IMR-90 (cell line): ENCODE data around the gene PDGFD. TPM values are rescaled to one million over a fixed set of nuclear protein-coding genes. Genes with fewer than 3 reads are reported as not detected.
A peak's percentile ranks its signal among the peaks of the same experiment; 100 is the strongest.

Experiments used
- ATAC-seq: fragments of 200-7000 bp; cut with Tn5 transposase; 2 replicates; pipeline ENCODE4 v1.9.1; 2020; ENCODE audit warnings: low read depth, mild to moderate bottlenecking, moderate library complexity
- BruUV-seq: library from RNA; stranded (reverse); fragments of 400-500 nt; replicated peaks from 2 replicates; lab custom pipeline; 2021; lab: Mats Ljungman, UMichigan
- CTCF ChIA-PET: fragments of 300-600 bp; formaldehyde crosslinking; extraction: SDS; loops from one replicate; lab custom pipeline; 2021; ENCODE audit warnings: antibody characterized with exemption; lab: Yijun Ruan, JAX
- POLR2A ChIA-PET: fragments of 300-600 bp; sonication (Branson Sonifier 250); formaldehyde crosslinking; loops from one replicate; lab custom pipeline; 2022; ENCODE audit warnings: antibody characterized with exemption; ENCODE audit not compliant: unreplicated experiment; lab: Charles Lee
- DNase-seq: peaks from one replicate; pipeline ENCODE4 v3.0.0; 2013
- H2AFZ ChIP-seq: replicated peaks from 2 replicates; pipeline ENCODE3; 2013; ENCODE audit warnings: low read length, mild to moderate bottlenecking; ENCODE audit not compliant: poor library complexity
- H2AK5ac ChIP-seq: 2 replicates; pipeline ENCODE4 v1.6.1; 2013; ENCODE audit warnings: low read depth, low read length, inconsistent platforms
- H2AK9ac ChIP-seq: replicated peaks from 2 replicates; pipeline ENCODE3; 2013; ENCODE audit warnings: mild to moderate bottlenecking, low read depth, low read length, moderate library complexity; ENCODE audit not compliant: poor library complexity
- H2BK120ac ChIP-seq: 2 replicates; pipeline ENCODE4 v1.6.1; 2013; ENCODE audit warnings: low read depth, low read length, inconsistent platforms
- H2BK15ac ChIP-seq: 3 replicates; pipeline ENCODE4 v1.6.1; 2013; ENCODE audit warnings: low read depth, low read length, inconsistent platforms
- H2BK20ac ChIP-seq: 2 replicates; pipeline ENCODE4 v1.6.1; 2013; ENCODE audit warnings: low read depth, mild to moderate bottlenecking, inconsistent platforms, low read length, moderate library complexity
- H2BK5ac ChIP-seq: 2 replicates; pipeline ENCODE4 v1.6.1; 2013; ENCODE audit warnings: mild to moderate bottlenecking, low read depth, low read length, inconsistent platforms; ENCODE audit not compliant: poor library complexity, severe bottlenecking
- H3K14ac ChIP-seq: replicated peaks from 2 replicates; pipeline ENCODE4 v1.6.1; 2013; ENCODE audit warnings: low read depth, low read length, inconsistent platforms
- H3K18ac ChIP-seq: 2 replicates; pipeline ENCODE4 v1.6.1; 2013; ENCODE audit warnings: low read depth, low read length, control low read depth
- H3K23ac ChIP-seq: 2 replicates; pipeline ENCODE4 v1.6.1; 2013; ENCODE audit warnings: low read depth, low read length, inconsistent platforms
- H3K27ac ChIP-seq: 2 replicates; pipeline ENCODE4 v1.5.1; 2013; ENCODE audit warnings: mild to moderate bottlenecking, control low read depth, low read length; ENCODE audit not compliant: insufficient read depth
- H3K27me3 ChIP-seq: 2 replicates; pipeline ENCODE4 v1.6.1; 2013; ENCODE audit warnings: low read length; ENCODE audit not compliant: control insufficient read depth, insufficient read depth
- H3K36me3 ChIP-seq: 2 replicates; pipeline ENCODE4 v1.6.1; 2013; ENCODE audit warnings: low read length, mixed read lengths; ENCODE audit not compliant: control insufficient read depth, insufficient read depth
- H3K4ac ChIP-seq: 2 replicates; pipeline ENCODE4 v1.6.1; 2013; ENCODE audit warnings: low read depth, low read length, inconsistent platforms
- H3K4me1 ChIP-seq: 2 replicates; pipeline ENCODE4 v1.6.1; 2013; ENCODE audit warnings: low read length, mixed read lengths; ENCODE audit not compliant: control insufficient read depth, insufficient read depth
- H3K4me2 ChIP-seq: 2 replicates; pipeline ENCODE4 v1.6.1; 2013; ENCODE audit warnings: low read depth, mild to moderate bottlenecking, control low read depth, low read length, moderate library complexity
- H3K4me3 ChIP-seq: 2 replicates; pipeline ENCODE4 v1.5.1; 2013; ENCODE audit warnings: low read depth, mild to moderate bottlenecking, control low read depth, low read length, moderate library complexity; ENCODE audit not compliant: insufficient read depth
- H3K56ac ChIP-seq: 2 replicates; pipeline ENCODE4 v1.6.1; 2013; ENCODE audit warnings: low read length, inconsistent platforms; ENCODE audit not compliant: insufficient read depth; ENCODE audit errors: extremely low read depth
- H3K79me1 ChIP-seq, 2 experiments: 2 replicates each; pipeline ENCODE4 v1.6.1; 2013; ENCODE audit warnings: low read length in 2 of 2, inconsistent platforms in 1 of 2, low read depth in 1 of 2
- H3K9ac ChIP-seq: 2 replicates; pipeline ENCODE4 v1.6.1; 2013; ENCODE audit warnings: low read depth, low read length, control low read depth
- H3K9me1 ChIP-seq: 2 replicates; pipeline ENCODE4 v1.6.1; 2013; ENCODE audit warnings: low read length, inconsistent platforms; ENCODE audit not compliant: insufficient read depth
- H3K9me3 ChIP-seq: 2 replicates; pipeline ENCODE4 v1.6.1; 2013; ENCODE audit warnings: low read length; ENCODE audit not compliant: control insufficient read depth, insufficient read depth
- H4K20me1 ChIP-seq: 2 replicates; pipeline ENCODE4 v1.6.1; 2013; ENCODE audit warnings: low read length, inconsistent platforms; ENCODE audit not compliant: insufficient read depth
- H4K5ac ChIP-seq: 2 replicates; pipeline ENCODE4 v1.6.1; 2013; ENCODE audit warnings: mild to moderate bottlenecking, low read depth, low read length, control low read depth
- H4K8ac ChIP-seq, 2 experiments: 2 replicates each; pipeline ENCODE4 v1.6.1; 2013; ENCODE audit warnings: low read depth in 2 of 2, low read length in 2 of 2, control low read depth in 1 of 2, inconsistent platforms in 1 of 2
- H4K91ac ChIP-seq: 2 replicates; pipeline ENCODE4 v1.6.1; 2013; ENCODE audit warnings: low read depth, low read length, inconsistent platforms; ENCODE audit not compliant: insufficient read depth
- CEBPB ChIP-seq: IDR thresholded peaks from 2 replicates; pipeline ENCODE4 v1.6.1; 2012; ENCODE audit warnings: low read depth, low read length, improper control_type of control experiment
- CHD1 ChIP-seq: IDR thresholded peaks from 2 replicates; pipeline ENCODE4 v1.6.1; 2012; ENCODE audit warnings: low read depth, low read length, improper control_type of control experiment
- FOS ChIP-seq: fragments of 150-350 bp; IDR thresholded peaks from 2 replicates; pipeline ENCODE4 v1.6.1; 2016; ENCODE audit warnings: low read depth, low read length
- MAFK ChIP-seq: IDR thresholded peaks from 2 replicates; pipeline ENCODE4 v1.6.1; 2012; ENCODE audit warnings: low read depth, low read length, improper control_type of control experiment
- NFE2L2 ChIP-seq: fragments of 150-350 bp; IDR thresholded peaks from 2 replicates; pipeline ENCODE4 v1.6.1; 2016; ENCODE audit warnings: low read depth, mild to moderate bottlenecking, low read length
- SMC3 ChIP-seq: fragments of 150-350 bp; IDR thresholded peaks from 2 replicates; pipeline ENCODE4 v1.6.1; 2016; ENCODE audit warnings: low read depth, mild to moderate bottlenecking, antibody characterized with exemption, low read length, moderate library complexity
- dilution Hi-C: fragments of 300-500 bp; cut with HindIII; formaldehyde crosslinking; loops from one replicate; pipeline ENCODE4 v1.14.3; 2018; ENCODE audit warnings: low sequenced_read_pairs; ENCODE audit not compliant: unreplicated experiment
- in situ Hi-C: fragments of 300-500 bp; cut with MboI; formaldehyde crosslinking; loops from 3 replicates; pipeline ENCODE4 v1.14.3; 2019; ENCODE audit warnings: low sequenced_read_pairs, inconsistent platforms, mixed read lengths
- intact Hi-C: fragments of 100-400 bp; cut with micrococcal nuclease; formaldehyde crosslinking; loops from 2 replicates; pipeline ENCODE4 v1.10.0; 2022
- polyA plus RNA-seq, 3 experiments: library from polyadenylated mRNA; depleted of rRNA; stranded (reverse); fragments of >200 nt; gene quantifications; 2 replicates each; pipeline ENCODE4 v1.2.3, GENCODE V29; 2012; ENCODE audit warnings: low replicate concordance in 1 of 3
- total RNA-seq: library from RNA; depleted of rRNA; stranded (reverse); fragments of >200 nt; gene quantifications from 2 replicates; pipeline ENCODE4 v1.2.3, GENCODE V29; 2012

Gene PDGFD
- total and polyA plus RNA-seq, 2 of the 4 experiments (the other 2 are of a cell fraction), result 2.1 to 3.0 TPM

DNA sequence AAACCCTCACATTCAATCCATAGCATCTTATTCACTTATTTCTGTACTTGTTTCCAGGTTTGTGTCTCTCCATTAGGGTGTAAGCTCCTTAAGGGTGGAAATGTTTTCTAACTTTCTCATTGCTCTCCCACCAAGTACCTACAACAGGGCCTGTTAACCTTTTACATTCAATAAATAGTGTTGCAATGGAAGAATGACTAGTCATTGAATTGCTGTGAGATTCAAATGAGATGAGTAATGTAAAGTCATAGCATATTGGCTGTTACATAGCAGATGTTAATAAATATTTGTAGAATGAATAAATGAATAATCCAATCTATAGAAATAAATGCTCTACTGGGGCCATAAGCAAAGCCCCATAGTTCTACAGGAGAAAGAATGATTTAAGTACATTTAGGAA is 202.9 kb downstream of the PDGFD start:
- Histone ChIP-seq H2BK5ac (peak overlapping the region; percentile 91), H3K23ac (peak overlapping the region; percentile 48; the same call in 1 of the 2 replicates), H3K27me3 (no peaks in the 10 kb centered on the region), H4K91ac (peak overlapping the region; percentile 88; the same call in 1 of the 2 replicates), H2AK9ac (no peak overlapping the region), H3K79me1 (no peaks in the 10 kb centered on the region), H3K27ac (peak overlapping the region; percentile 84; the same call in 1 of the 2 replicates), H2AK5ac (no peak overlapping the region; the same call in 1 of the 2 replicates), H2BK15ac (peak overlapping the region; percentile 87; the same call in 2 of the 3 replicates), H2AFZ (no peak overlapping the region), H3K4me1 (peaks cover 4% of the 10 kb centered on the region), H3K9ac (no peak overlapping the region), H3K18ac (peak overlapping the region; percentile 97; the same call in 1 of the 2 replicates), H2BK120ac (peak overlapping the region; percentile 86), H3K36me3 (no peaks in the 10 kb centered on the region), H4K5ac (peak overlapping the region; percentile 79; the same call in 1 of the 2 replicates), H2BK20ac (peak overlapping the region; percentile 87), H3K4ac (peak overlapping the region; percentile 83; the same call in 1 of the 2 replicates), H3K9me3 (peaks cover 5% of the 10 kb centered on the region; the same call in 1 of the 2 replicates), H3K4me2 (no peak overlapping the region), H4K8ac (peak overlapping the region; percentile 83 to 87; a peak in 3 of 4 replicates), H4K20me1 (no peaks in the 10 kb centered on the region), H3K9me1 (no peaks in the 10 kb centered on the region), H3K56ac (peak overlapping the region; percentile 41; the same call in 1 of the 2 replicates), H3K14ac (peak overlapping the region; percentile 89; the same call in 1 of the 2 replicates), H3K4me3 (no peak overlapping the region)
- in situ Hi-C loops, result no loop called here
- ChIA-PET POLR2A (no interaction called here), CTCF (no interaction called here)
- DNase-seq (peak; percentile 88), ATAC-seq (peak; percentile 70)
- intact Hi-C loops, result no loop called here
- no TSS peak for BruUV-seq
- TF ChIP-seq CEBPB (peak; percentile 95), MAFK (no peak), CHD1 (no peak), SMC3 (no peak), FOS (peak; percentile 75), NFE2L2 (peak; percentile 68)
- dilution Hi-C loops, result no loop called here
